HEK293T (cell line): ENCODE results near the gene SSH3.
A peak's percentile ranks its signal among the peaks of the same experiment; 100 is the strongest.
"Not testable (repeated sequence)": the region's sequence is repeated elsewhere in the genome, so short reads cannot be mapped to it uniquely, and the experiment has no call there.

Experiments used
- CTCF ChIA-PET: fragments of 350-600 bp; formaldehyde crosslinking; extraction: SDS; loops from one replicate; lab custom pipeline; 2021; ENCODE audit warnings: antibody characterized with exemption, inconsistent platforms; lab: Yijun Ruan, JAX
- POLR2A ChIA-PET: fragments of 350-600 bp; formaldehyde crosslinking; extraction: SDS; loops from one replicate; lab custom pipeline; 2020; ENCODE audit warnings: antibody characterized with exemption, inconsistent platforms; lab: Yijun Ruan, JAX
- DNase-seq: peaks from one replicate; pipeline ENCODE4 v3.0.0; 2012; ENCODE audit warnings: mixed read lengths; ENCODE audit errors: extremely low spot score
- ARNT ChIP-seq: fragments of 450-650 bp; IDR thresholded peaks from 2 replicates; pipeline ENCODE4 v1.6.1; 2017; ENCODE audit warnings: mild to moderate bottlenecking
- BHLHE40 ChIP-seq: fragments of 450-650 bp; IDR thresholded peaks from 2 replicates; pipeline ENCODE4 v1.6.1; 2016; ENCODE audit warnings: mild to moderate bottlenecking, moderate library complexity, borderline replicate concordance
- CTBP1 ChIP-seq: fragments of 450-650 bp; IDR thresholded peaks from 2 replicates; pipeline ENCODE4 v1.6.1; 2016; ENCODE audit warnings: borderline replicate concordance
- ELF4 ChIP-seq: fragments of 450-650 bp; IDR thresholded peaks from 2 replicates; pipeline ENCODE4 v1.6.1; 2017; ENCODE audit warnings: antibody characterized with exemption
- FOXA1 ChIP-seq: fragments of 450-650 bp; IDR thresholded peaks from 2 replicates; pipeline ENCODE4 v1.6.1; 2016; ENCODE audit warnings: mild to moderate bottlenecking
- FOXK2 ChIP-seq: fragments of 450-650 bp; IDR thresholded peaks from 2 replicates; pipeline ENCODE4 v1.6.1; 2016; ENCODE audit warnings: mild to moderate bottlenecking
- FOXM1 ChIP-seq: fragments of 450-650 bp; IDR thresholded peaks from 2 replicates; pipeline ENCODE4 v1.6.1; 2017; ENCODE audit warnings: mild to moderate bottlenecking, borderline replicate concordance
- HDGF ChIP-seq: fragments of 450-650 bp; IDR thresholded peaks from 2 replicates; pipeline ENCODE4 v1.6.1; 2017; ENCODE audit warnings: antibody characterized with exemption, borderline replicate concordance
- L3MBTL2 ChIP-seq: fragments of 450-650 bp; conservative IDR thresholded peaks from 2 replicates; pipeline ENCODE4 v1.6.1; 2016; ENCODE audit warnings: mild to moderate bottlenecking
- LEF1 ChIP-seq: fragments of 450-650 bp; IDR thresholded peaks from 2 replicates; pipeline ENCODE4 v1.6.1; 2017; ENCODE audit warnings: mild to moderate bottlenecking, borderline replicate concordance
- NFRKB ChIP-seq: fragments of 450-650 bp; IDR thresholded peaks from 2 replicates; pipeline ENCODE4 v1.6.1; 2016; ENCODE audit warnings: mild to moderate bottlenecking, moderate library complexity
- SP1 ChIP-seq: fragments of 450-650 bp; IDR thresholded peaks from 2 replicates; pipeline ENCODE4 v1.6.1; 2017
- SUZ12 ChIP-seq: fragments of 450-650 bp; IDR thresholded peaks from 2 replicates; pipeline ENCODE4 v1.6.1; 2016; ENCODE audit warnings: mild to moderate bottlenecking
- TARDBP ChIP-seq: fragments of 450-650 bp; IDR thresholded peaks from 2 replicates; pipeline ENCODE4 v1.6.1; 2016
- ZNF384 ChIP-seq: fragments of 450-650 bp; IDR thresholded peaks from 2 replicates; pipeline ENCODE4 v1.6.1; 2016
- TF ChIP-seq, protein P1 (sequence below): fragments of 450-650 bp; IDR thresholded peaks from 2 replicates; pipeline ENCODE4 v1.6.1; 2016

Gene SSH3

DNA sequence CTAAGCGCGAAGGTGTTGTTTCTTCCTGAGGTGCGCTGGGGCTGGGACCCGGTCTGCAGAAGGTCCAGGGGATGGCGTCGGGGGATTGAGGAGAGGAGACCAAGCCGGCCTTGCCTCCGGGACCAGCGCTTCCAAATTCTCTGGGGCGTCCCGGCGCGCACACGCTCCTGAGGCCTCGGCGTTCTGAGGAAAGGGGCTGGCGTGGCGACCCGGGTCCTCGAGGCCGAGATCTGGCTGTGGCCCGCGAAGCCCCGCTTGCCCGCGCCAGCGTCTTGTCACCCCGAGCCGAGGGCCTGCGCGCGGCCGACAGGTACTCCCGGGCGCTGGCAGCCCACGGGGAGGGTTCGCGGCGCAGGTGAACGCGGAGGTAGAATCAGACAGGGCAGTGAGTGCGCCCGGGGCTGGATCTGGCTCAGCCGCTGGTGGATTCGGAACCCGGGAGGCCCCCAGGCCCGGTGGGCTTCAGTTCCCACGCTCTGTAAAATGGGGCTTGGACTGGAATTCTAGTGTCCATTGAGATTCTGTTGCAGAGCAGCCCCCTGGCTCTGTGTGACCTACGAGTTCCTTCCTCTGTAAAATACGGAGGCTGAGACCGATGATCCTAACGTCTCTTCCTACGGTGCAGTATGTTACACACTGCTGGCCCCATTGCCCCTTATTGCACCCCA, 14.7 kb downstream of the SSH3 start:
- POLR2A ChIA-PET, result interaction anchor here (0.6 to 4.0 kb wide), 20 partner anchors 10 to 970 kb away, joined by 3 to 28 read pairs (median 6); partner anchors contain the start of genes ANKRD13D, B4GAT1, GRK2 and POLD4
- TF ChIP-seq FOXA1, result no peak
- TF ChIP-seq L3MBTL2, result peak; percentile 66
- no peak for DNase-seq
- CTCF ChIA-PET, result interaction anchor here (0.5 to 3.5 kb wide), 11 partner anchors 11 to 237 kb away, joined by 3 to 22 read pairs (median 5); partner anchors contain the start of genes ANKRD13D, PPP1CA and SSH3

DNA sequence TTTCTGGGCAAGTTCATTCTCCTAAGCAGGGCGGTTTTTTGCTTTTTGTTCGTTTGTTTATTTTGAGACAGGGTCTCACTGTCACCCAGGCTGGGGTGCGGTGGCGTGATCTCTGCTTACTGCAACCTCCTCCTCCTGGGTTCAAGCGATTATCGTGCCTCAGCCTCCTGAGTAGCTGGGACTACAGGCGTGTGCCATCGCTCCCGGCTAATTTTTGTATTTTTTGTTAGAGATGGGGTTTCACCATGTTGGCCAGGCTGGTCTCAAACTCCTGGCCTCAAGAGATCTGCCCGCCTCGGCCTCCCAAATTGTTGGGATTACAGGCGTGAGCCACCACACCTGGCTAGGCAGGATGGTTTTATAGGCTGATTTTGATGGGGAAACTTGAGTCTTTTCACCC, 15.5 kb downstream of the SSH3 start:
- CTCF ChIA-PET, result interaction anchor here (1.6 to 3.5 kb wide), 2 partner anchors 27 to 56 kb away, joined by 4 to 22 read pairs; no protein-coding TSS in a partner anchor
- not testable (repeated sequence) for DNase-seq
- POLR2A ChIA-PET, result interaction anchor here (4.0 kb wide), 1 partner anchor 30 kb away, joined by 23 read pairs; the partner anchor contains the start of gene ANKRD13D

DNA sequence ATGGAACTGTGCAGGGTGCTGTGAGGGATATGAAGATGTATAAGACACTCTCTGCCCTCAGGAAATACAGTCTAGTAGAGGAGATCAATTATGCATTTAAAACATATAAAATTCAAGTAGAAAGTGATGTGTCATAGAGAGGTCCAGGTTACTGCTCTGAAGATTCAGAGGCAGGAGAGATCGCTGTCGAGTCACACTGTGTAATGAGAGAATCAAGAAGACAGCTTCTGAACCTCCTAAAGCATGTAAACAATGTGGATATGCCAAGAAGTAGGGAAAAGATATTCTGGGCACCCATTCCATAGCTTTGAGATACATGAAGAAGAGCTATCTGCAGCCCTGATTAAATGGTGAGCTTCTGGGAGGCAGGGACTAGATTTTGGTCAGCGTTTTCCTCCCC, 16.7 kb downstream of the SSH3 start:
- CTCF ChIA-PET, result interaction anchor here (0.6 to 1.6 kb wide), 4 partner anchors 25 to 247 kb away, joined by 3 to 5 read pairs (median 4); no protein-coding TSS in a partner anchor
- POLR2A ChIA-PET, result interaction anchor here (4.0 kb wide), 1 partner anchor 31 kb away, joined by 23 read pairs; the partner anchor contains the start of gene ANKRD13D
- TF ChIP-seq SUZ12 (no peak), FOXM1 (no peak), ZNF384 (no peak), CTBP1 (no peak), ARNT (no peak), LEF1 (no peak), FOXA1 (no peak), TARDBP (no peak)
- DNase-seq, result no peak

DNA sequence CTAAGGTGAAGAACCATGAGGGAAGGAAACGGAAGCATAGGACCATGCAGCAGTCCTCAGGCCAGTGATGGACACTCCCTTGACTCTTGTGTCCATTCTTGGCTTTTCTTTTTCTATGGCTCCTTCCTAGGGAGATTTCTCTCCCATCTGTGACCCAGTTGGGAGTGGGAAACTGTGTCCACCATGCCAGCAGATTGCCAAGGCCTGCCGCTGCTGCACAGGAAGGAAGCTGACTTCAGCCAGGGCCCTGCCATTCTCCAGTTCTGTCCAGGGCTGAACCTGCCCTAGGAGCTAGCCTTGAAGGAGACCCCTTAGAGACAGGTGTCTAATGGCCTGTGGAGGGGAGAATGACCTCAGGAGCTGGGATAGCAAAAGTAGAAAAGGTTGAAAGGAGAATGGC, 17.4 kb downstream of the SSH3 start:
- peak; percentile 0 for DNase-seq
- ChIA-PET CTCF (interaction anchor here (0.6 to 1.5 kb wide), 2 partner anchors 57 to 248 kb away, joined by 3 to 5 read pairs; no protein-coding TSS in a partner anchor), POLR2A (no interaction called here)
- TF ChIP-seq ZNF384 (no peak), FOXM1 (no peak), ELF4 (no peak), BHLHE40 (no peak), HDGF (no peak), FOXA1 (no peak), FOXK2 (no peak), TARDBP (no peak), ARNT (no peak)

DNA sequence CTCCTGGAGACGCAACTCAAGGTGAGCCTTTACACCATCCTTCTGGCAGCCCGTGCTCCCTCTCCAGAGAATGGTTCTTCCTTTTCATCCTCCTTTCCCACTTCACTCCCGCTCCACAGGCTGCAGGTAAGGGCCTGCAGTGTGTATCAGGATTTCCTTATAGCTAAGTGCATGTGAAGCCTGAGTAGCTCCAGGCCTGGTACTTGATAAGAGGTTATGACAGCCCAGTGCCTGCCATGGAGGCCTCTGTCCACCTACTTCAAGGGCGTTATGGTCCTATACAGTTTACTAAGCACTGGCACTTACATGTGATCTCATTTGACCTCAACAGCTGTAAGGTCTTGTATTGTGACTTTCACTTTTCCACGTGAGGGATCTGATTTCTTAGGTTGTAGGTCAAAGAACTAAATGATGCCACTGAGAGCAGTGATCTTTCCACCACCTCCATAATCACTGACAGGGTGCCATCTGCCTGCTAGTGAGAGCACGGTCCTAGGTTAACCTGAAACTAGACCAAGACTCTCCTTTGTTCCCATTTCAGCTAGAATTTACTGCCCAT, 18.1 kb downstream of the SSH3 start:
- POLR2A ChIA-PET, result interaction anchor here (1.7 kb wide), 1 partner anchor 55 kb away, joined by 4 read pairs; the partner anchor contains the start of gene GRK2
- CTCF ChIA-PET, result interaction anchor here (1.5 kb wide), 1 partner anchor 58 kb away, joined by 5 read pairs; no protein-coding TSS in a partner anchor
- DNase-seq, result no peak
- TF ChIP-seq ARNT, result no peak
- TF ChIP-seq FOXK2, result no peak
- no peak for TF ChIP-seq ZNF384
- TF ChIP-seq L3MBTL2, result no peak
- no peak for TF ChIP-seq HDGF
- no peak for TF ChIP-seq LEF1
- no peak for TF ChIP-seq ELF4
- TF ChIP-seq FOXA1, result no peak
- no peak for TF ChIP-seq SP1
- no peak for TF ChIP-seq SUZ12
- TF ChIP-seq, protein P1, sequence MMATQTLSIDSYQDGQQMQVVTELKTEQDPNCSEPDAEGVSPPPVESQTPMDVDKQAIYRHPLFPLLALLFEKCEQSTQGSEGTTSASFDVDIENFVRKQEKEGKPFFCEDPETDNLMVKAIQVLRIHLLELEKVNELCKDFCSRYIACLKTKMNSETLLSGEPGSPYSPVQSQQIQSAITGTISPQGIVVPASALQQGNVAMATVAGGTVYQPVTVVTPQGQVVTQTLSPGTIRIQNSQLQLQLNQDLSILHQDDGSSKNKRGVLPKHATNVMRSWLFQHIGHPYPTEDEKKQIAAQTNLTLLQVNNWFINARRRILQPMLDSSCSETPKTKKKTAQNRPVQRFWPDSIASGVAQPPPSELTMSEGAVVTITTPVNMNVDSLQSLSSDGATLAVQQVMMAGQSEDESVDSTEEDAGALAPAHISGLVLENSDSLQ, result no peak
- TF ChIP-seq CTBP1, result no peak
- no peak for TF ChIP-seq NFRKB
- TF ChIP-seq FOXM1, result no peak
- TF ChIP-seq TARDBP, result no peak
- TF ChIP-seq BHLHE40, result no peak

DNA sequence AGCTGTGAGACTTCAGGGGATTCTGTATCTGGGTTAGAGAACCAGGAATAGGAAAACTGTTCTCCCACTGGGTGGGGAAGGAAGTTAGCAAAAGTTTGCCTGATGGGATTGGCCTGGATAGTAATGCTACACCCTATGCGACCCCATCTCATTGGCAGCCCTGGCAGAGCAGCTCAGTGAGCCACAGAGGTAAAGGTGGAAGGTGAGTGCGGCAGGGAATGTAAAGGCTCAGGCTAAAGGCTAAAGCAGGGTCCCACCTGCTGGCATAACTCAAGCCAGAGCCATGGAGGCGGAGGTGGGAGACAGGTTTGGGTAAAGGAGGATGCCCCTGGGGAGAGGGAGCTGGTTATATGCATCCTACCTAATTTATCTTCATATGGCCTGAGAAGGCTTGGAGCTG, 18.7 kb downstream of the SSH3 start:
- ChIA-PET CTCF (interaction anchor here (0.6 kb wide), 1 partner anchor 227 kb away, joined by 4 read pairs; no protein-coding TSS in a partner anchor), POLR2A (interaction anchor here (0.6 to 1.7 kb wide), 2 partner anchors 23 to 56 kb away, joined by 3 to 4 read pairs; partner anchors contain the start of gene GRK2)
- no peak for DNase-seq
- no peak for TF ChIP-seq LEF1
- TF ChIP-seq HDGF, result no peak
- no peak for TF ChIP-seq SUZ12
- no peak for TF ChIP-seq NFRKB
- no peak for TF ChIP-seq BHLHE40

DNA sequence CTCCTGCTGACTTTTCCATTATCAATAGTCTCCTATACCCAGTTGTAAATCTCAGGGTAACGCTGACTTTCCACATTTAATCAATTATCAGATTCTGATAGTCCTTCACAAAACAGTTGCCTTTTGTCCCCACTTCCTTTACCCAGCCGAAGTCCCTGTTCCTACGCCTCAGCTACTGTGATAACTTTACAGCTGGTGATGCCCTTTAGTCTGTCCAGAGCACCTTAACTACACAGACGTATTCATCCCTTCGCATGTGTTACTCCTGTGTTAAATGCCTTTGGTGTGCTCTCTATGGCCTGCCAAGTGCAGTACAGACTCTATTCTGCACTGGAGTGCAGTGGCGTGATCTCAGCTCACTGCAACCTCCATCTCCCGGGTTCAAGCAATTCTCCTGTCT, 20.2 kb downstream of the SSH3 start:
- TF ChIP-seq FOXA1 (no peak), L3MBTL2 (no peak)
- no peak for DNase-seq
- ChIA-PET CTCF (interaction anchor here (0.6 to 0.9 kb wide), 3 partner anchors 19 to 29 kb away, joined by 3 to 4 read pairs (median 3); no protein-coding TSS in a partner anchor), POLR2A (no interaction called here)
